ENCODE data around the gene REV3L.

DNA sequence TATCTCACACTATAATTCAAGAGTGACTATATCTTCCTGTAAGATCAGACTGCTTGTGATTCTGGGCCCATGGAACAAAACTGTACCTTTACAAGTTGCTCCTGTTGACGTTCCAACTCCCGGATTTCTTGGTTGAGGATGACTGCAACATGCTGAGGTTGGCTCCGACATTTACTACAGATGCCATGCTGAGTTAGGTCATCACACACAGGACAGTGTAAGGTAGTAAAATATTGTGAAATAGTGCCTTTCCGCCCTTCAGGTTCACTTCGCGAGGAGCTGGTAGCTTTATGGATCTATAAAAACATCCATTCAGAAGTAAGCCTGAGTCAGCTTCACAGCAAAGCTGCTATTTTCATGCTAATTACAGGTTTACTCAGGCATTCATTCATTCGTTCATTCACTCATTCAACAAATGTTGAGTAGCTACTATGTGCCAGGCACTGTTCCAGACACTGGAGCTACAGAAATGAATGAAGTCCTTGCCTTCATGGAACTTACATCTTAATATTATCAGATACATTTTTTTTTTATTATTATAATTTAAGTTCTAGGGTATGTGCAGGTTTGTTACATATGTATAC, 175.7 kb downstream of the REV3L start:
- TF ChIP-seq ZKSCAN8 (CRISPR knock-in tag; IDR thresholded peaks at IDR 0.05) (no peak), GABPA (tag; conservative IDR thresholded peaks at IDR 0.05; ENCODE audit: low read depth) (no peak), HIVEP1 (CRISPR knock-in tag; IDR thresholded peaks at IDR 0.05) (no peak), BHLHE40 (IDR thresholded peaks at IDR 0.05; ENCODE audit: low read length) (no peak), GATA2 (CRISPR knock-in tag; IDR thresholded peaks at IDR 0.05) (no peak), HNRNPH1 (optimal IDR thresholded peaks at IDR 0.05; ENCODE audit: low read depth, low read length) (no peak)
- TF ChIP-seq, protein P1, sequence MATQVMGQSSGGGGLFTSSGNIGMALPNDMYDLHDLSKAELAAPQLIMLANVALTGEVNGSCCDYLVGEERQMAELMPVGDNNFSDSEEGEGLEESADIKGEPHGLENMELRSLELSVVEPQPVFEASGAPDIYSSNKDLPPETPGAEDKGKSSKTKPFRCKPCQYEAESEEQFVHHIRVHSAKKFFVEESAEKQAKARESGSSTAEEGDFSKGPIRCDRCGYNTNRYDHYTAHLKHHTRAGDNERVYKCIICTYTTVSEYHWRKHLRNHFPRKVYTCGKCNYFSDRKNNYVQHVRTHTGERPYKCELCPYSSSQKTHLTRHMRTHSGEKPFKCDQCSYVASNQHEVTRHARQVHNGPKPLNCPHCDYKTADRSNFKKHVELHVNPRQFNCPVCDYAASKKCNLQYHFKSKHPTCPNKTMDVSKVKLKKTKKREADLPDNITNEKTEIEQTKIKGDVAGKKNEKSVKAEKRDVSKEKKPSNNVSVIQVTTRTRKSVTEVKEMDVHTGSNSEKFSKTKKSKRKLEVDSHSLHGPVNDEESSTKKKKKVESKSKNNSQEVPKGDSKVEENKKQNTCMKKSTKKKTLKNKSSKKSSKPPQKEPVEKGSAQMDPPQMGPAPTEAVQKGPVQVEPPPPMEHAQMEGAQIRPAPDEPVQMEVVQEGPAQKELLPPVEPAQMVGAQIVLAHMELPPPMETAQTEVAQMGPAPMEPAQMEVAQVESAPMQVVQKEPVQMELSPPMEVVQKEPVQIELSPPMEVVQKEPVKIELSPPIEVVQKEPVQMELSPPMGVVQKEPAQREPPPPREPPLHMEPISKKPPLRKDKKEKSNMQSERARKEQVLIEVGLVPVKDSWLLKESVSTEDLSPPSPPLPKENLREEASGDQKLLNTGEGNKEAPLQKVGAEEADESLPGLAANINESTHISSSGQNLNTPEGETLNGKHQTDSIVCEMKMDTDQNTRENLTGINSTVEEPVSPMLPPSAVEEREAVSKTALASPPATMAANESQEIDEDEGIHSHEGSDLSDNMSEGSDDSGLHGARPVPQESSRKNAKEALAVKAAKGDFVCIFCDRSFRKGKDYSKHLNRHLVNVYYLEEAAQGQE (IDR thresholded peaks at IDR 0.05; ENCODE audit: borderline replicate concordance): no peak
- TF ChIP-seq, protein P1 (CRISPR knock-in tag; IDR thresholded peaks at IDR 0.05; ENCODE audit: low read depth): no peak
- TF ChIP-seq, protein P2, sequence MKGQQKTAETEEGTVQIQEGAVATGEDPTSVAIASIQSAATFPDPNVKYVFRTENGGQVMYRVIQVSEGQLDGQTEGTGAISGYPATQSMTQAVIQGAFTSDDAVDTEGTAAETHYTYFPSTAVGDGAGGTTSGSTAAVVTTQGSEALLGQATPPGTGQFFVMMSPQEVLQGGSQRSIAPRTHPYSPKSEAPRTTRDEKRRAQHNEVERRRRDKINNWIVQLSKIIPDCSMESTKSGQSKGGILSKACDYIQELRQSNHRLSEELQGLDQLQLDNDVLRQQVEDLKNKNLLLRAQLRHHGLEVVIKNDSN (CRISPR knock-in tag; IDR thresholded peaks at IDR 0.05): no peak
